Type B pancreatic cell (in vitro differentiated cells): ENCODE measurements around the gene ARIH2. TPM values are rescaled to one million over a fixed set of nuclear protein-coding genes. Genes with fewer than 3 reads are reported as not detected.

Experiments
- DNase-seq: peaks from one replicate; pipeline ENCODE4 v3.0.0; 2021; ENCODE audit warnings: mixed read lengths; ENCODE audit not compliant: unreplicated experiment; ENCODE audit errors: extremely low spot score
- H3K27ac Mint-ChIP-seq: 2 replicates; pipeline ENCODE4 v1.8.0; 2021; ENCODE audit warnings: mild to moderate bottlenecking, mixed read lengths
- H3K27me3 Mint-ChIP-seq: 2 replicates; pipeline ENCODE4 v1.8.0; 2021; ENCODE audit warnings: mixed read lengths
- H3K36me3 Mint-ChIP-seq: 2 replicates; pipeline ENCODE4 v1.8.0; 2021; ENCODE audit warnings: mixed read lengths
- H3K4me1 Mint-ChIP-seq: one replicate; pipeline ENCODE4 v1.8.0; 2021; ENCODE audit warnings: mixed read lengths; ENCODE audit not compliant: unreplicated experiment
- H3K4me3 Mint-ChIP-seq: 2 replicates; pipeline ENCODE4 v1.8.0; 2021; ENCODE audit warnings: mild to moderate bottlenecking, mixed read lengths
- H3K9me3 Mint-ChIP-seq: 2 replicates; pipeline ENCODE4 v1.8.0; 2021; ENCODE audit warnings: mixed read lengths
- total RNA-seq: library from RNA; stranded (reverse); gene quantifications from 2 replicates; pipeline ENCODE4 v1.2.1, GENCODE V29; 2021; ENCODE audit warnings: low replicate concordance
- TF ChIP-seq, protein P1 (sequence below): fragments of 200-600 bp; sonication (generic); conservative IDR thresholded peaks from 2 replicates; pipeline ENCODE4 v1.5.0; 2021; ENCODE audit warnings: antibody characterized with exemption, mild to moderate bottlenecking

The ARIH2 gene
- total RNA-seq, 1 donor from 2014 or later, result 84.4 TPM

DNA sequence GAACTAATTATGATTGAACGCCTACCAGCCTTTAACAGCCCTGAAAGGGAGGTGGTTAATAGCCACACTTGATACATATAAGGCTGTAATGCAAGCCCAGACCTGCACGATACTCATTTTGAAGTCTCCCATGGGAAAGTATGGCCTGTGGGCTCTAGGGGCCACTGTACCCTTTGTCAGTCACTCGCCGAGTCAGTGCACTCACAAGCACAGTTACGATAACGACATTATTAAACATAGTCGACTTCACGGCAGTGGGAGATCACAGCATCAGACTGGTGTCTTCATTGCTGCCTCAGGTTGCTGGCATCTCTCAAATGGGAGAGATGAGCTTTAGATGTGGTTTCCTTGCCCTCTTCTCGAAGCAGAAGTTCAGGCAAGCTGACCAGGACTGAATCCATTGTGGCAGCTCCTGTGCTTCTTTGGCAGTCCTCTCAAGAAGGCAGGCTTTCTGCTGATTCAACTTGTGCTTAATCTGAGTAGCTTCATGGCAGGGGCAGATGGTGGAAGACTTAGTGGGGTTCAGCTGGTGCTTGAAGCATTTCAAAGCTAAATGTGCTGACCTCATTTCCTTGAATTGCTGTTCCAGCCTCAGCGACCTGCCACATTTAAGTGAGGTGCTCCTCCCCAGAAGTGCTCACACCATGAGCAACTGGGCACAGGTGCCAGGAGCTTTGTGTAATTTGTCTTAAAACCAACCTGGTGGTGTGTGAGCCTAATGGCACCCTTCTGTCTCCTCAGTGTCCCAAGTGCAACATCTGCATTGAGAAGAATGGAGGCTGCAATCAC is 55.6 kb downstream of the ARIH2 start:
- H3K4me1 Mint-ChIP-seq, result no peaks in the 10 kb centered on the region

DNA sequence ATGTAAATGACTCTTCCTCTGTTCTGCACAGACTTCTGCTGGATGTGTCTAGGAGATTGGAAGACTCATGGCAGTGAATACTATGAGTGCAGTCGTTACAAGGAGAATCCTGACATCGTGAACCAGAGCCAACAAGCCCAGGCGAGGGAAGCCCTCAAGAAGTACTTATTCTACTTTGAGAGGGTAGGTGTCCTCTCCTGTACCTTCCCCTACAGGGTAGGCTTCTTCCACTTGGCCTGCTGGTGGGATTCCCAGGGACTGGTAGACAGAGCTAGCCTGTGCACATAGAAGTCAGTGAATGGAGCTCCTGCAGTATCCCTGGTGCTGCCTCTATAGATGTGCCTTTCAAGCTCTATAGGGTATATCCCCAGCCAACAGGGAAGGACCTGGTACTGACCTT is 60.8 kb downstream of the ARIH2 start:
- H3K4me1 Mint-ChIP-seq, result no peaks in the 10 kb centered on the region
- no peak for DNase-seq
- no peaks in the 10 kb centered on the region for H3K27me3 Mint-ChIP-seq
- no peaks in the 10 kb centered on the region for H3K9me3 Mint-ChIP-seq
- H3K27ac Mint-ChIP-seq, result no peak overlapping the region
- no peak overlapping the region for H3K4me3 Mint-ChIP-seq
- H3K36me3 Mint-ChIP-seq, result peaks cover 13% of the 10 kb centered on the region
- TF ChIP-seq, protein P1, sequence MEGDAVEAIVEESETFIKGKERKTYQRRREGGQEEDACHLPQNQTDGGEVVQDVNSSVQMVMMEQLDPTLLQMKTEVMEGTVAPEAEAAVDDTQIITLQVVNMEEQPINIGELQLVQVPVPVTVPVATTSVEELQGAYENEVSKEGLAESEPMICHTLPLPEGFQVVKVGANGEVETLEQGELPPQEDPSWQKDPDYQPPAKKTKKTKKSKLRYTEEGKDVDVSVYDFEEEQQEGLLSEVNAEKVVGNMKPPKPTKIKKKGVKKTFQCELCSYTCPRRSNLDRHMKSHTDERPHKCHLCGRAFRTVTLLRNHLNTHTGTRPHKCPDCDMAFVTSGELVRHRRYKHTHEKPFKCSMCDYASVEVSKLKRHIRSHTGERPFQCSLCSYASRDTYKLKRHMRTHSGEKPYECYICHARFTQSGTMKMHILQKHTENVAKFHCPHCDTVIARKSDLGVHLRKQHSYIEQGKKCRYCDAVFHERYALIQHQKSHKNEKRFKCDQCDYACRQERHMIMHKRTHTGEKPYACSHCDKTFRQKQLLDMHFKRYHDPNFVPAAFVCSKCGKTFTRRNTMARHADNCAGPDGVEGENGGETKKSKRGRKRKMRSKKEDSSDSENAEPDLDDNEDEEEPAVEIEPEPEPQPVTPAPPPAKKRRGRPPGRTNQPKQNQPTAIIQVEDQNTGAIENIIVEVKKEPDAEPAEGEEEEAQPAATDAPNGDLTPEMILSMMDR, result no peak

More for the DNA sequence above, 55.6 kb downstream of the ARIH2 start:
- no peak overlapping the region for H3K4me3 Mint-ChIP-seq
- no peaks in the 10 kb centered on the region for H3K27me3 Mint-ChIP-seq
- DNase-seq, result no peak
- no peaks in the 10 kb centered on the region for H3K9me3 Mint-ChIP-seq
- peaks cover 12% of the 10 kb centered on the region for H3K36me3 Mint-ChIP-seq
- TF ChIP-seq, protein P1, result no peak
- no peak overlapping the region for H3K27ac Mint-ChIP-seq

DNA sequence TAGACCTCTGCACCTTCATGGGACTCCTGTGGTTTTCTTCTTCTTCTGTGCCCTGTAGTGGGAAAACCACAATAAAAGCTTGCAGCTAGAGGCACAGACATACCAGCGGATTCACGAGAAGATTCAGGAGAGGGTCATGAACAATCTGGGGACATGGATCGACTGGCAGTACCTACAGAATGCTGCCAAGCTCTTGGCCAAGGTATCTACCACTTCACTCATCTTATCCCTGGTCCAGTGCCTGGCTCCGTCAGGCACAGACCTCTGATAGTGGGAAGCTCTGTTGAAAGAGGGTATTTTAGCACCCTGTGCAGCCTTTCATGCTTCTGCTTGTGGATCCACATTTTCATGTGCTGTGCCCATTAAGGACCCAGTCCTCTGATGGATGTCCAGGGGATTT is 61.7 kb downstream of the ARIH2 start:
- H3K27me3 Mint-ChIP-seq, result no peaks in the 10 kb centered on the region
- H3K4me1 Mint-ChIP-seq, result no peaks in the 10 kb centered on the region
- H3K27ac Mint-ChIP-seq, result no peak overlapping the region
- no peak overlapping the region for H3K4me3 Mint-ChIP-seq
- H3K36me3 Mint-ChIP-seq, result peaks cover 12% of the 10 kb centered on the region
- no peaks in the 10 kb centered on the region for H3K9me3 Mint-ChIP-seq
- TF ChIP-seq, protein P1, result no peak
- no peak for DNase-seq

DNA sequence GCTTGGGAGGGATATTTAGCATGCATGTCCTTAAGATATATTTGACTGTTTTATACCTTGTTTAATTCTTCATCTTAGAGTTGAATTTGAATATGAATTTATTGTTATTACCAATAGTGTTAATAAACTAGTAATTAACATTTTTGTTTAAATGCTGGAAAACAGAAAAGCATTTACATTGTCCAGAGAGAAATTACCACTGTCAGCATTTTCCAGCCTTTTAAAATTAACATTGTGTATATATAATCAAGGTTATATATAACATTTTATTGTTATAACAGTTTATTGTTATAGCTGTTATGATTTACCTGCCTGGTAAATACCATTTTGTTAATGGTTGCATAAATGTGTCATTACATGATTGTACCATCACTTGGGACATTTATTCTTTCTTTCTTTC is 63.4 kb downstream of the ARIH2 start:
- DNase-seq, result no peak
- TF ChIP-seq, protein P1, result no peak
- H3K27ac Mint-ChIP-seq, result no peak overlapping the region
- H3K36me3 Mint-ChIP-seq, result peaks cover 10% of the 10 kb centered on the region
- no peaks in the 10 kb centered on the region for H3K4me1 Mint-ChIP-seq
- H3K27me3 Mint-ChIP-seq, result no peaks in the 10 kb centered on the region
- H3K9me3 Mint-ChIP-seq, result no peaks in the 10 kb centered on the region
- no peak overlapping the region for H3K4me3 Mint-ChIP-seq

DNA sequence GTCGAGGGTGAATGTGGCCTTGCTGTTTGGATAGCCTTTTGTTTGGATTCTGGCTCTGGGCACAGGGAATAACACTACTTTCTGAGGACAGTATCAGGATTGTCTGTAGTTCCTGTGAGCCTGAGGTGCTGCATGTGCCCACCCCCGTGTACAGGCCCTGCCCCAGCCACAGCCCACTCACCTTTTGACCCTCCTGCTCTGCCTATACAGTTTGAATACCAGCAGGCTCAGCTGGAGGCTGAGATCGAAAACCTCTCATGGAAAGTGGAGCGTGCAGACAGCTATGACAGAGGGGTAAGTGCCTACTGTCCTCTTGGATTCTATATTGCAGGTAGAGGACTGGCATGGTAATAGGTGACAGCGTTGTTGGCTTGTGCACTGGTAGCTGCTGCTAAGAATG is 64.0 kb downstream of the ARIH2 start:
- no peaks in the 10 kb centered on the region for H3K9me3 Mint-ChIP-seq
- H3K27me3 Mint-ChIP-seq, result no peaks in the 10 kb centered on the region
- H3K4me3 Mint-ChIP-seq, result no peak overlapping the region
- TF ChIP-seq, protein P1, result no peak
- no peak for DNase-seq
- H3K27ac Mint-ChIP-seq, result peak overlapping the region; percentile 0
- peaks cover under 1% of the 10 kb centered on the region for H3K4me1 Mint-ChIP-seq
- H3K36me3 Mint-ChIP-seq, result peaks cover 10% of the 10 kb centered on the region
